ENCODE results near the gene ZSCAN21. TPM values are rescaled to one million over a fixed set of nuclear protein-coding genes. Genes with fewer than 3 reads are reported as not detected.

The ZSCAN21 gene
- total and polyA plus RNA-seq, 2 of the 4 experiments (the other 2 are of a cell fraction), result 11.5 to 13.3 TPM

GRCh38 chr7:100107125-100107737 is 57.7 kb downstream of the ZSCAN21 start:
- H2BK20ac ChIP-seq (ENCODE audit: low read depth, low read length), result no peak overlapping the region
- no peak for DNase-seq
- H4K8ac ChIP-seq (ENCODE audit: low read depth in 2 of 2, low read length in 2 of 2), result no peak overlapping the region
- in situ Hi-C loops (cut with MboI; ENCODE audit: low sequenced_read_pairs), result no loop called here
- H3K14ac ChIP-seq (replicated peaks; ENCODE audit: low read depth, low read length), result no peak overlapping the region
- H3K4me2 ChIP-seq (ENCODE audit: low read depth, low read length), result no peak overlapping the region
- no peak overlapping the region for H3K56ac ChIP-seq (ENCODE audit: extremely low read depth, insufficient read depth, low read length)
- no peak overlapping the region for H2AK5ac ChIP-seq (ENCODE audit: low read depth, low read length)
- peaks cover 3% of the 10 kb centered on the region; the same call in 1 of the 2 replicates for H4K20me1 ChIP-seq (ENCODE audit: insufficient read depth, low read length)
- TSS peak; percentile 97 for BruUV-seq (replicated peaks)
- H3K79me1 ChIP-seq (ENCODE audit: low read depth in 1 of 2, low read length in 2 of 2), result peaks cover 5 to 18% of the 10 kb centered on the region in 2 experiments
- H2BK5ac ChIP-seq (ENCODE audit: low read depth, low read length, poor library complexity, severe bottlenecking), result no peak overlapping the region
- no peak overlapping the region for H4K5ac ChIP-seq (ENCODE audit: low read depth, low read length)
- no peaks in the 10 kb centered on the region for H3K9me3 ChIP-seq (ENCODE audit: control insufficient read depth, insufficient read depth, low read length)
- H3K4me3 ChIP-seq (ENCODE audit: insufficient read depth, low read depth, low read length), result no peak overlapping the region
- no peak overlapping the region for H3K23ac ChIP-seq (ENCODE audit: low read depth, low read length)
- peaks cover 7% of the 10 kb centered on the region for H3K4me1 ChIP-seq (ENCODE audit: control insufficient read depth, insufficient read depth, low read length)
- no peak overlapping the region for H4K91ac ChIP-seq (ENCODE audit: insufficient read depth, low read depth, low read length)
- H2BK15ac ChIP-seq (ENCODE audit: low read depth, low read length), result no peak overlapping the region
- peaks cover 64% of the 10 kb centered on the region for H3K36me3 ChIP-seq (ENCODE audit: control insufficient read depth, insufficient read depth, low read length)
- no peaks in the 10 kb centered on the region for H3K27me3 ChIP-seq (ENCODE audit: control insufficient read depth, insufficient read depth, low read length)
- no peak overlapping the region for H3K27ac ChIP-seq (ENCODE audit: insufficient read depth, low read length)
- dilution Hi-C loops (cut with HindIII; ENCODE audit: low sequenced_read_pairs, unreplicated experiment), result no loop called here
- no peak overlapping the region for H3K18ac ChIP-seq (ENCODE audit: low read depth, low read length)
- CTCF ChIA-PET, result no interaction called here
- H3K4ac ChIP-seq (ENCODE audit: low read depth, low read length), result no peak overlapping the region
- TF ChIP-seq USF2 (IDR thresholded peaks at IDR 0.05; ENCODE audit: low read depth, low read length), result no peak
- no peak for TF ChIP-seq RAD21 (IDR thresholded peaks at IDR 0.05; ENCODE audit: low read length)
- TF ChIP-seq POLR2A (IDR thresholded peaks at IDR 0.05; ENCODE audit: low read depth, low read length), result no peak
- TF ChIP-seq, protein P1, sequence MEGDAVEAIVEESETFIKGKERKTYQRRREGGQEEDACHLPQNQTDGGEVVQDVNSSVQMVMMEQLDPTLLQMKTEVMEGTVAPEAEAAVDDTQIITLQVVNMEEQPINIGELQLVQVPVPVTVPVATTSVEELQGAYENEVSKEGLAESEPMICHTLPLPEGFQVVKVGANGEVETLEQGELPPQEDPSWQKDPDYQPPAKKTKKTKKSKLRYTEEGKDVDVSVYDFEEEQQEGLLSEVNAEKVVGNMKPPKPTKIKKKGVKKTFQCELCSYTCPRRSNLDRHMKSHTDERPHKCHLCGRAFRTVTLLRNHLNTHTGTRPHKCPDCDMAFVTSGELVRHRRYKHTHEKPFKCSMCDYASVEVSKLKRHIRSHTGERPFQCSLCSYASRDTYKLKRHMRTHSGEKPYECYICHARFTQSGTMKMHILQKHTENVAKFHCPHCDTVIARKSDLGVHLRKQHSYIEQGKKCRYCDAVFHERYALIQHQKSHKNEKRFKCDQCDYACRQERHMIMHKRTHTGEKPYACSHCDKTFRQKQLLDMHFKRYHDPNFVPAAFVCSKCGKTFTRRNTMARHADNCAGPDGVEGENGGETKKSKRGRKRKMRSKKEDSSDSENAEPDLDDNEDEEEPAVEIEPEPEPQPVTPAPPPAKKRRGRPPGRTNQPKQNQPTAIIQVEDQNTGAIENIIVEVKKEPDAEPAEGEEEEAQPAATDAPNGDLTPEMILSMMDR (conservative IDR thresholded peaks at IDR 0.05; ENCODE audit: low read depth, low read length), result no peak
- H2BK120ac ChIP-seq (ENCODE audit: low read depth, low read length), result no peak overlapping the region
- no peak overlapping the region for H3K9ac ChIP-seq (ENCODE audit: low read depth, low read length)
- H3K9me1 ChIP-seq (ENCODE audit: insufficient read depth, low read length), result peaks cover 5% of the 10 kb centered on the region; the same call in 1 of the 2 replicates
- POLR2A ChIA-PET (ENCODE audit: unreplicated experiment), result no interaction called here
- WGBS, 2 experiments (ENCODE audit: extremely low coverage in 2 of 2, insufficient read length in 1 of 2), result 82% methylated on average over 14 of the region's 25 CpGs; no CpG with 5 or more reads in 1 of the 2 experiments
- no peak overlapping the region for H2AK9ac ChIP-seq (replicated peaks; ENCODE audit: low read depth, low read length, poor library complexity)
- H2AFZ ChIP-seq (replicated peaks; ENCODE audit: low read length, poor library complexity), result no peak overlapping the region
- intact Hi-C loops (cut with micrococcal nuclease), result no loop called here
- no peak for ATAC-seq (ENCODE audit: low read depth)

All from IMR-90 (cell line).